PC-9 (cell line): ENCODE results near the gene DPYSL4.

ENCODE experiments used
- CTCF ChIP-seq: fragments of 200-600 bp; sonication (generic); conservative IDR thresholded peaks from 2 replicates; pipeline ENCODE4 v1.6.1; 2017; ENCODE audit warnings: mixed run types, antibody characterized with exemption, mild to moderate bottlenecking, moderate library complexity
- EZH2 ChIP-seq: fragments of 200-600 bp; sonication (generic); IDR thresholded peaks from 2 replicates; pipeline ENCODE4 v1.8.0; 2017; ENCODE audit warnings: antibody characterized with exemption, low read depth

GRCh38 chr10:132197271-132198067, 10.7 kb downstream of the DPYSL4 start:
- TF ChIP-seq CTCF (no peak), EZH2 (no peak)
